GM12878 (cell line): ENCODE data around the gene TEX2.

Source experiments
- CTCF ChIP-seq, 3 experiments: IDR thresholded peaks in 2 of 3; conservative IDR thresholded peaks in 1 of 3; 2 replicates each; pipeline ENCODE4 v1.5.1; 2011; ENCODE audit warnings: low read depth in 3 of 3, low read length in 3 of 3, mild to moderate bottlenecking in 3 of 3, control low read depth in 2 of 3, moderate library complexity in 2 of 3, inconsistent platforms in 1 of 3, mixed read lengths in 1 of 3; ENCODE audit not compliant: control insufficient read depth in 2 of 3, insufficient read depth in 1 of 3; ENCODE audit errors: extremely low read depth in 1 of 3
- HDAC6 ChIP-seq: fragments of 200-600 bp; sonication (generic); IDR thresholded peaks from one replicate; pipeline ENCODE4 v1.8.0; 2017; ENCODE audit warnings: antibody characterized with exemption; ENCODE audit not compliant: unreplicated experiment
- POLR2AphosphoS5 ChIP-seq: IDR thresholded peaks from 2 replicates; pipeline ENCODE4 v1.6.1; 2011; ENCODE audit warnings: mild to moderate bottlenecking, low read length, inconsistent platforms
- SIN3A ChIP-seq: IDR thresholded peaks from 2 replicates; pipeline ENCODE4 v1.6.1; 2012; ENCODE audit warnings: low read depth, low read length, improper control_type of control experiment
- SMAD1 ChIP-seq: fragments of 450-650 bp; IDR thresholded peaks from 2 replicates; pipeline ENCODE4 v1.6.1; 2018; ENCODE audit warnings: mild to moderate bottlenecking, low read depth; ENCODE audit not compliant: partially characterized antibody
- ZNF384 ChIP-seq: IDR thresholded peaks from 2 replicates; pipeline ENCODE4 v1.6.1; 2012; ENCODE audit warnings: low read depth, mild to moderate bottlenecking, low read length, improper control_type of control experiment, borderline replicate concordance
- TF ChIP-seq, protein P1 (sequence below): IDR thresholded peaks from 2 replicates; pipeline ENCODE4 v1.6.1; 2011; ENCODE audit warnings: low read depth, low read length, improper control_type of control experiment, borderline replicate concordance
- TF ChIP-seq, protein P2 (sequence below): fragments of 450-650 bp; IDR thresholded peaks from 2 replicates; pipeline ENCODE4 v1.6.1; 2017; ENCODE audit warnings: mild to moderate bottlenecking

GRCh38 chr17:64262198-64262999, 661 bp downstream of the TEX2 start:
- TF ChIP-seq, protein P1, sequence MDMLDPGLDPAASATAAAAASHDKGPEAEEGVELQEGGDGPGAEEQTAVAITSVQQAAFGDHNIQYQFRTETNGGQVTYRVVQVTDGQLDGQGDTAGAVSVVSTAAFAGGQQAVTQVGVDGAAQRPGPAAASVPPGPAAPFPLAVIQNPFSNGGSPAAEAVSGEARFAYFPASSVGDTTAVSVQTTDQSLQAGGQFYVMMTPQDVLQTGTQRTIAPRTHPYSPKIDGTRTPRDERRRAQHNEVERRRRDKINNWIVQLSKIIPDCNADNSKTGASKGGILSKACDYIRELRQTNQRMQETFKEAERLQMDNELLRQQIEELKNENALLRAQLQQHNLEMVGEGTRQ, result no peak
- TF ChIP-seq CTCF (IDR thresholded peaks at IDR 0.05 in 2 of 3, conservative IDR thresholded peaks at IDR 0.05 in 1 of 3; ENCODE audit: control insufficient read depth in 2 of 3, extremely low read depth in 1 of 3, insufficient read depth in 1 of 3, low read depth in 3 of 3, low read length in 3 of 3) (no peak), SIN3A (peak; percentile 74; the same call in 1 of the 2 replicates), SMAD1 (no peak), POLR2AphosphoS5 (no peak), ZNF384 (no peak), HDAC6 (no peak)
- TF ChIP-seq, protein P2, sequence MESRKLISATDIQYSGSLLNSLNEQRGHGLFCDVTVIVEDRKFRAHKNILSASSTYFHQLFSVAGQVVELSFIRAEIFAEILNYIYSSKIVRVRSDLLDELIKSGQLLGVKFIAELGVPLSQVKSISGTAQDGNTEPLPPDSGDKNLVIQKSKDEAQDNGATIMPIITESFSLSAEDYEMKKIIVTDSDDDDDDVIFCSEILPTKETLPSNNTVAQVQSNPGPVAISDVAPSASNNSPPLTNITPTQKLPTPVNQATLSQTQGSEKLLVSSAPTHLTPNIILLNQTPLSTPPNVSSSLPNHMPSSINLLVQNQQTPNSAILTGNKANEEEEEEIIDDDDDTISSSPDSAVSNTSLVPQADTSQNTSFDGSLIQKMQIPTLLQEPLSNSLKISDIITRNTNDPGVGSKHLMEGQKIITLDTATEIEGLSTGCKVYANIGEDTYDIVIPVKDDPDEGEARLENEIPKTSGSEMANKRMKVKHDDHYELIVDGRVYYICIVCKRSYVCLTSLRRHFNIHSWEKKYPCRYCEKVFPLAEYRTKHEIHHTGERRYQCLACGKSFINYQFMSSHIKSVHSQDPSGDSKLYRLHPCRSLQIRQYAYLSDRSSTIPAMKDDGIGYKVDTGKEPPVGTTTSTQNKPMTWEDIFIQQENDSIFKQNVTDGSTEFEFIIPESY, result no peak
